HG03469 (cell line): ENCODE data around the gene GDAP2.
"Not testable (repeated sequence)": the region's sequence is repeated elsewhere in the genome, so short reads cannot be mapped to it uniquely, and the experiment has no call there.

Experiments
- ATAC-seq: cut with Tn5 transposase; IDR thresholded peaks from one replicate; pipeline ENCODE4 v1.9.1; 2021; ENCODE audit warnings: mild to moderate bottlenecking, moderate library complexity, moderate number of reproducible peaks; ENCODE audit not compliant: unreplicated experiment

GDAP2 gene

GRCh38 chr1:117929343-117930172, at the start of gene GDAP2, which contains the start of gene WDR3:
Gene GDAP2 (minus strand): TSS chr1:117929621. CDS start chr1:117920357, 9,264 bp downstream.
Gene WDR3 (plus strand): TSS chr1:117929739. CDS start chr1:117933320, 3,581 bp downstream.
- peak; percentile 91 for ATAC-seq

- ATAC-seq, result no peak
Observed at GRCh38 chr1:117976381-117976780, 47.0 kb upstream of the GDAP2 start.

GRCh38 chr1:117971777-117972176, 42.4 kb upstream of the GDAP2 start:
- ATAC-seq, result no peak

- ATAC-seq, result no peak
Observed at GRCh38 chr1:117970252-117970651, 40.8 kb upstream of the GDAP2 start.

- no peak for ATAC-seq
Observed at GRCh38 chr1:117967881-117968280, 38.5 kb upstream of the GDAP2 start.

GRCh38 chr1:117967477-117967876, 38.1 kb upstream of the GDAP2 start:
- no peak for ATAC-seq

- ATAC-seq, result no peak
Observed at GRCh38 chr1:117964290-117965038, 35.0 kb upstream of the GDAP2 start.

GRCh38 chr1:117959364-117959763, 29.9 kb upstream of the GDAP2 start:
- ATAC-seq, result no peak

- no peak for ATAC-seq
Observed at GRCh38 chr1:117952386-117952785, 23.0 kb upstream of the GDAP2 start.

GRCh38 chr1:117942293-117942692, 12.9 kb upstream of the GDAP2 start:
- no peak for ATAC-seq

- no peak for ATAC-seq
Observed at GRCh38 chr1:117933769-117934168, 4.3 kb upstream of the GDAP2 start.

- no peak for ATAC-seq
Observed at GRCh38 chr1:117932576-117932975, 3.2 kb upstream of the GDAP2 start.

GRCh38 chr1:117930484-117930883, 1.1 kb upstream of the GDAP2 start:
- no peak for ATAC-seq

- ATAC-seq, result no peak
Observed at GRCh38 chr1:117930173-117930447, 689 bp upstream of the GDAP2 start.

GRCh38 chr1:117928881-117929342, 509 bp downstream of the GDAP2 start:
- ATAC-seq, result peak; percentile 18

GRCh38 chr1:117925981-117926380, 3.4 kb downstream of the GDAP2 start:
- no peak for ATAC-seq

GRCh38 chr1:117922717-117923116, 6.7 kb downstream of the GDAP2 start:
- ATAC-seq, result not testable (repeated sequence)

GRCh38 chr1:117921991-117922390, 7.4 kb downstream of the GDAP2 start:
- no peak for ATAC-seq

GRCh38 chr1:117919376-117919775, 10.0 kb downstream of the GDAP2 start:
- ATAC-seq, result no peak

GRCh38 chr1:117911051-117911450, 18.4 kb downstream of the GDAP2 start:
- ATAC-seq, result no peak

- ATAC-seq, result no peak
Observed at GRCh38 chr1:117905019-117905418, 24.4 kb downstream of the GDAP2 start.

- no peak for ATAC-seq
Observed at GRCh38 chr1:117904485-117904884, 24.9 kb downstream of the GDAP2 start.
